ENCODE data around the gene ADRA2A.

Gene ADRA2A

DNA sequence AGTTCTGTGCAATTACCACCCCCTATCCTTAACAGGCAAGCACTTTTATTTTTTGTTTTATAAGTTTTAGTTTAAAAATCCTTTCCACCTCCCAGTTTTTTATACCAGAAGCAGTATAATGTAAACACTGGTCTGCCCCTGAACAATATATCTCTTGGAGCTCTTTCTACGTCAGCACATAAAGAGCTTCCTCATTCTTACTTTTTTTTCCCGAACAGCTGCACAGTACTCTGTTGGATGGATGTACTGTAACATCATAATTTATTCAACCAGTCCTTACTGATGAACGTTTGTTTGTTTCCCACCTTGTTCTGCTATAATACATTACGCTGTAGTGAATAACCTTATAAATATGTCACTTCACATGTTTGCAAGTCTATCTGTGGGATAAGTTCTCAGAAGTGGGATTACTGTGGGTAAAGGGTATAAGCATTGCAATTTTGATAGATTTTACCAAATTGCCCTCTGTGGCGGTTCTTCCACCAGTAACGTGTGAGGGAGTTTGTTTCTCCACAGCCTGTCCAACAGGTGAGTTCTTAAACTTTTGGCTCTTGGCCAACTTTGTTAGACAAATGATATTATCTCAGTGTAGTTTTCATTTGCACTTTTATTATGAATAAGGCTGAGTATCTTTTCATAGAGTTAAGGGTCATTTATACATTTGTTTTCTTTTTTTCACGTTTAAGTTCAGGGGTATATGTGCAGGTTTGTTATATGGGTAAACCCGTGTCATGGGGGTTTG is 32.8 kb downstream of the ADRA2A start:
- DNase-seq (ENCODE audit: low spot score): no peak

DNA sequence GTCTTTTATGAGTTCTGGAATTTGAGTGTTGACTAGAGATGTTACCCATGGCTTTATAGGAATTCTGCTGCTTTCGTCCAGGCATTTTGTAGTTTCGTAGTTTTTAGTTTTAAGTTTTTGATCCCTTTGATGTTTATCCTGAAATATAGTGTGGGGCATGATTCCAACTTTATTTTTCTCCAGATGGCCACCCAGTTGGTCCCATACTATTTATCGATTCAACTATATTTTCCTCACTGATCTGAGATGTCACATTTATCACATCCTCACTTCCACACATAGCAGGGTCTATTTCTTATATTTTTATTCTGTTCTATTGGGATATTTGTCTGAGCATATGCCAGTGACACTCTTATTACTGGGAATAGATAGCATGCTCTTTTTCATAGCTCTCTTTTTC is 33.9 kb downstream of the ADRA2A start:
- DNase-seq (ENCODE audit: low spot score): no peak

DNA sequence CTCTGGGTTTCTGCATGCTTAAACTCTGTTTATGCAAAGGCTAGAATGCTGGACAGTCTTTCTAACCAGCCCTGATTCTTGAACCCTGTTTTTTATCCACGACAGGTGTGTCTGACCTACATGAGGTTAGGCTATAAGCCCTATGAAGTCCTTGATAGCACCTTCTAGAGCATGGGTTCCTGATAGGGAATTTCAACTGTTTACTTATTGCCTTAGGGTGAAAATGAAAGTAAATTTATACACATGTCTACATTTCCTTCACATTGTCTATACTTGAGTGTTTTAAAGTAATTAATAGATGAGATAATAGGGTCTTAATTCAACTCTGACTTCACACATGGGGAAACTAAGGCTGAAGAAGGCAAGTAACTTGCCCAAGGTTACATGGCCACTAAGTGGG is 35.5 kb downstream of the ADRA2A start:
- no peak for DNase-seq (ENCODE audit: low spot score)

DNA sequence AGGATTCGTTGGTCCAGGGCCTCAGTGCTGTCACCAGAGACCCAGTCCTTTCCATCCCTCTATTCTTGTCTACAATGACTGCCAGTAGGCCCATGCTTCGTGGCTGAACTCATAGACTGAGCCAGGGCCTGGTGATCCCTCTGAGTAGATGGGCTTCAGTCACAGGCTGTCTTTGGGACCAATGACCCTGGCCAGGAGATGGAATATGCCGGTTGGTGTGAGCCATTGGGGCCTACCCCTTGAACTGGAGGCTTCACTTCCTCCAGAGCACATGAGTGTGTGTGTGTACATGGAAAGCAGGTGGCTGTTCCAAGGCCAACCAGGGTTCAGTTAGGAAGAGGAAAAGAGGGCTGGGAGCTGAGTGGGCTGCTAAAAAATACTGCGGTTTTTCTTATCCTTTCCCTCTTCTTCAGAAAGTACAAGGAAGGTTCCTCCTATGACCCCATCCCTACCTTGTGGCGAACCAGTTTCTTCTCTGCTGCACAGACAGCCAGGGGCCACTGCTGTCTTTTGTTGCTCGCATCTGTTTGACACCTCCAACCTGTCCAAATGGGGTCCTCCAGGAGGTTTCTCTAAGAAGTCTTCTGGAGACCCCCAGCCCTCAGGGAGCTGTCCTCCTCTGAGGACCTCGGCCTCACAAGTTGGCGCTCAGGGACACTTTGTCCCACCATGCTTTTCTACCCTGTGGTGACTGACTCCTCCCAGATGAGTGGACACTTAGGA is 36.6 kb downstream of the ADRA2A start:
- no peak for DNase-seq (ENCODE audit: low spot score)

DNA sequence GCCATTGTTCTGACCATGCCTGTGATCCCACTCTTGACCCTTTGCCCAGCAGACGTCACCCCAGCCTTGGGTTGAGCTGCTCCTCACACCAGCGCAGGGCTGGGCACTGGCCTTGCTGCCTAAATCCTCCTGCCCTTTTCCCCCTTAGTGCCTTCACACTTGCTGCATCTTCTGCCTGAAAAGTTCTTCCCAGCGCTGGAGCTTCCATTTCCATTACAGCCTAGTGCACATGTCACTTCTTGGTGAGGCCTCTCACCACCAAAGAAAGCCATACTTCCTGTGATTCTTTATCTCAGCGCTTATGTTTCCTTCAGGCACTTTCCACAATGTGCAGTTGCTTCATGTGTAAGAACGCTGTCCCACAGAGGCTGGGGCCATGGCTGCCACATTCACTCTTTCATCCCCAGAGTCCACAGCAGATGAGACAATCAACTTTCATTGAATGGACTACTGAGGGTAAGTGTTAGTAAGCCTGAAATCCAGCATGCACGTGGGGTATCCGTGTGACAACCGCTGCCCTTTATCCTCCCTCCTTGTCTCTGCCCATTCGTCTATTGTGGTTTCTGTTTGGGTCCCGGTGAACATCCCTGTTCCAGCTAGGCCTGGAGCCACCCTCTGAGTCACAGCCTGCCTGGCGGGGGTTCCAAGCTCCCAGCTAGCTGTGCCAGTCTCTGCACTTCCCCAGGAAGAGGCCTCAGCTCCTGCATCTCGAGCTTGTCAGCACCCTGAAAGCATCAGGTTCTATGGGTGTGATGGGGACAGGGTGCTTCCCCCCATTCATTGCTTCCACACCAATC is 37.3 kb downstream of the ADRA2A start:
- DNase-seq (ENCODE audit: low spot score): no peak

DNA sequence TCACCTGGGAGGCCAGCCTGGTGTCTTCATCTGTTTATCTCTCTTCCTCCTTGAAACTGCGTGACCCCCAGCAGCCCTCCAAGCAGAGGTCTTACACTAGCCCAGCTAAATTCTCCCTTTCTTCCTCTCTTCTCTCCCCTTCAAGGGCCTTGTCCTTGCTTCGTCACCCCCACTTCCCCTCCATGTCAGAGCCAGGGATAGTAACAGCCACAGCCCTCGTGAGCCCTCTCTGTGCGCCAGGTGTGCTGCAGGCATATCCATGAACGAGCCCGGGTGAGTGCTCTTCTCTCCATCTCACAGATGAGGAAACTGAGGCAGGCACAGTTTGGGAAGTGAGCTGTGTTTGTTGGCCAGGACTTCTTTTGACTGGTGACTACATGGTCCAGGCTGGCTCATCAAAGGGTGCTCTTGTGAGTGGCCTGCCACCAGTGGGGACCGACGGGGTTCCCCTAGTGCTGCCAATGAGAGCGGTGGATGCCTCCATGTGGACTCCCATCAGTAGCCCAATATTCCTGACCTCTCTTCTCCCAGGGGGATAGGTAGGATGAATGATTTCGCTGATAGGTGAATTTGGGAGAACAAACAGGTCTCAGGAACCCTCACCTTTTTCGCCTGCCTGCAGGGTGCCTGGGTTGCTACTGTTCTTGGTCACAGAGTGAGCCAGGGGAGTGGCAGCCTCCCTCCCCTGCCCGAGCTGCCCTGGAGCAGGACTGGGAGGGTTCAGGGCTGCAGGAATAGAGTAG is 38.1 kb downstream of the ADRA2A start:
- DNase-seq (ENCODE audit: low spot score): no peak

DNA sequence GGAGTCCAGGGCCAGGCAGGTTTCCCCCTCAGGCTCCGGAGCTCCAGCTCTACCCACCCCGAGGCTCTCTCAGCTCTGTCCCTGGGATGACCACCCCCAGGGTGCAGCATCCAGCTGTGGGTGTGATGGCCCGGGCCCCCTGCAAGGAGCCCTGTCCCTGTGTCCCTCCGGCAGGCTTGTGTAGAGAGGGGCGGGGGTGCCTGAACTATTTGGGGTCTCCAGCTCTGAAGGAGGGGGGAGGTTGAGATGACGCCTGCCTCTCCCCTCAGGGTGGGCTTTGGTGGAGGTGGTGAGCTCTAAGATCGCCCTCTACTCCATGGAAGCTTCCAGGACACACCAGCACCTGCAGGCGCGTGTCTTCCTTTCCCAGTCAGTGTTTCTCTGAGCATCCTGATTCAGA is 39.4 kb downstream of the ADRA2A start:
- DNase-seq (ENCODE audit: low spot score): no peak

DNA sequence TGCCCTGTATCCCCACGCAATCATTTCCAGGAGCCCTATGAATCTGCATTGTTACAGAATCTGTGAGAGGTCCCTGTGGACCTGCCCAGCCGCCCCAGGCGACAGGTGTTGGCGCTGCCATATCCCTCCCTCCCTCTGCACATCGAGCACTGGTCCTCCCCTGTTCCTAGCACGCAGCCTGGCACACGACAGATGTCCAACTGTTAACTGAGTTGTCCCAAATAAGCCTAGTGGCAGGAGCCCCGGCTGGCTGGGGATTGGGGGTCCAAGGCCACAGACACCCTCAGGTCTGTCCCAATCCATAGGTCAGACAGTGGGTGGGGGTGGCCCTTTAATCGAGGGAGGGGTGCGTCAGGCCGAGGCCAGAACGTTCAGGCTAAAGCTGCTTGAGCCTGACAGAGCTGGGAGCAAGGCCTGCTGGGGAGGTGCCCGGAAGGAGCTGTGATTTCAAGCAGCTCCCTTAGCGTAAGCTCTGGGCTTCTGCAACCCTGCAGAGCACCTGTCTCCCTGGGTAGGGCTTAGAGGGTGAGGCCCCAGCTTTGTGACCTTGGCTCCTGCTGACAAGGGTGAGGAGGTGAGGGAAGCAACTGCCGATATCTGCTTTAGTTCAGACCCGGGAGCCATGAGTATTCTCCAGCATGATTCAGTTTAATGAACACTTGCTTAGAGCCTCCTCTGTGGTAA is 40.1 kb downstream of the ADRA2A start:
- DNase-seq (ENCODE audit: low spot score): no peak

DNA sequence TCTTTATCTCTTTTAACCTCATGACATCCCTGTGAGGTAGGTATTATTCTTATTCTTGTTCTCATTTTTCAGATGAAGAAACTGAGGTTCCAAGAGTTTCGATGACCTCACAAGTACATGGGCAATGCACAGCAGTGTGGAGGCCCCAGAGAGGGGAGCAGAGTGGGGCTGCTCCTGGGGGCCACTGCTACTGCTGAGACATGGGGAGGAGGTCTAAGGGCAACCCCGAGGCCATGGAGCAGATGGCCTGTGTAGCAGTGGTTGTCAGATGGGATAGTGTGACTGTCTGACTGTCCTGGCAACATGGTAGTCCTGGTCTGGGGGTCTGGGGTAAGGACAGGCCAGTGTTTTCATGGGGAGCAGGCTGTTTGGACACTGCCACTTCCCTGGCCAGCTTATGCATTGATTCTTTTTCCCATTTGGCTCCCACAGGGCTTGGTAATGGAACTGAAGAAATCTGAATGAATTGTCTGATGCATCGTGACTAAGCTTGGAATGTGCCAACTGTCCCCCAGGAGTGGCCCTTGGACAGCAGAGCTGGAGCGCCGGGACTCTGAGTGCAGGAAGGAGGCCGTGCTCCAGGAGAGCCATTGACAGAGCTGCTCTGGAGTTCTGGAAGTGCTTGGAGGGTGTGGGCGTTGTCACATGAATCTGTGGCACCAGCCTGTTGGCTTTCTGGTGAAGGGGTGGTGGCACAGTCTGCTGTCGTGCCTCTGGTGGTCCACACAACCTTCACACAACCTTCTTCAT is 40.9 kb downstream of the ADRA2A start:
- no peak for DNase-seq (ENCODE audit: low spot score)

DNA sequence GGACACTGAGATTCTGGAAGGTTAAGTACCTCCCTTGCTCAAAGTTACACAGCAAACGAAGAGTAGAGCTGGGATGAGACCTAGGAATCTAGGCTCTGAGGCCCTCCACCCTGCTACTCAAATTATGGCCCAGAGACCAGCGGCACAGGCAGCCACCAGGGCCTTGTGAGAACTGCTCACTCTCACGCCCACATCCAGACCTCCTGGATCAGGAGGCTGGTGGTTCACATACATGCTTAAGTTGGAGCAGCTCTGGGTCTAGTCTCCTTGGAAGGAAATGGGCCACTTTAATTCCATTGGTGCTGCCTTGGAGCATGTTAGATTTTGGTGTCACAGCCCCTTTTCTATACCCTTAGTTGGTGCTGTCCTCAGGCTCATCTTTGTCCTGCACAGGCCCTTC is 41.9 kb downstream of the ADRA2A start:
- no peak for DNase-seq (ENCODE audit: low spot score)

DNA sequence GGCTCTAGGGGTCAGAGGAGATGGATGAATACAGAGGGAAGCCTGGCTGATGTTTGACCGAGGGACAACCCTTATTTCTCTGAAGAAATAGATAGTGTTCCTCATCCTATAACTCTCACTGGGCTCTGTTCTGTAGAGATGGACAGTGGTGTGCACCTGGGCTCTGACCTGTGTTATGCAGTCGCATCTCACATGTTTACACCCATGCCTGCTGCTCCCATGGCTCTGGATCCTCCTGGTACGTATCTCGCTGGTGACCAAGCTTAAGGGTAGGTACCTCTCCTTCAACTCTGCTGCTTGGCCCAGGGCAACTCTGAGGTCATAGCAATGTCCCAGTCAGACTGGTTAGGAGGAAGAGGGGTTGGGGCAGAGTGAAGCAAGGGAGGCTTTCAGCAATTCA is 42.8 kb downstream of the ADRA2A start:
- no peak for DNase-seq (ENCODE audit: low spot score)

DNA sequence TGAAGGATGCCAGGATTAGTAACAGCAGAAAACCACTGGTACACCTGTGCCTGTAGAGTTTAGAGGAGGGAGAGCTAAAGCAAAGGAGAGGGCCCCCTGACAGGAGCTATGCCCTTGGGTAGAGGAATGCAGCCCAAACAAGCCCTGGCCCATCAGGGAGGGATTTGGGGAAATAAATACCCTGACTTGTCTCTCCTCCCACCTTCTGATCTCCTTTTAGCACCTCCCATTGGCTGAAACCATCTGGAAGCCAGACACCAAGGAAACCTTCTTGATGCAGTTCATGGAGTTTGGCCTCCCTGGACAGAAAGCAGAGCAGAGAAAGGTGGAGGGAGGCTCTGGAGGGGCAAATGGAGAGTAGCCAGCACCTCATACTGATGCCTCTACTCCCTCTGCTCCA is 45.3 kb downstream of the ADRA2A start:
- no peak for DNase-seq (ENCODE audit: low spot score)

DNA sequence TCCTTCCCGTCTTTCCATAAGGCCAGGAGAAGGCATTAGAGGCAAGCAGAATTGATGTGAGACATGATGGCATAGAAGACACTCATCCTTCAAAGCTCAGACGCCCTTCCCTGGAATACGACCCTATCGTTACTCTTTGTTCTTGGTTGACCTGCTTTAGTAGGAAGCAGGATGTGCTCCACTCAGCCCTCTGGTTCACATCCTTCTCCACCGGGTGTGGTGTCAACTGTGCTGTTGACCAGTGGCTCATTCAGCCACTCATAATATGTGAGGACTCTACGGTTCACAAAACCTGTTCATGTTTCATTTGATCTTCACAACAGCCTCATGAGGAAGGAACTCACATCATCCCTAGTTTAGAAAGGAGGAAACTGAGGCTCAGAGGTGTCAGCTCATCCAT is 47.1 kb downstream of the ADRA2A start:
- DNase-seq (ENCODE audit: low spot score): no peak

DNA sequence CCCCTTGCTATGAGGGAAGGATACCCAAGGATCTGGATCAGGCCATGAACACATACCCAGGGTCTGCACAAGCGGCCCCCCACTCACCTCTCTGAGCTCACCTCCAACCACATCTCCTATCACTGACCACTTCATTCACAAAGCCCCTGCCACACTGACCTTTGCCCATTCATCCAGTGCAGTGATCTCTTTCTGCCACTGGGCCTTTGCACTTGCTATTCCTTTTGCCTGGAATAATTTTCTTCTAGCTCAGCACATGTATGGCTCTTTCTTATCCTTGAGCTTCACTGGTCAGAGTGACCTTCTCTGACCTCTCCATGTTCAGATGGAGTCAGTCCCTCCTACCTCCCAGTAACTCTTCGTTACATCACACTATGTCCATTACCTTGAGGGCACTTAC is 48.3 kb downstream of the ADRA2A start:
- DNase-seq (ENCODE audit: low spot score): no peak

DNA sequence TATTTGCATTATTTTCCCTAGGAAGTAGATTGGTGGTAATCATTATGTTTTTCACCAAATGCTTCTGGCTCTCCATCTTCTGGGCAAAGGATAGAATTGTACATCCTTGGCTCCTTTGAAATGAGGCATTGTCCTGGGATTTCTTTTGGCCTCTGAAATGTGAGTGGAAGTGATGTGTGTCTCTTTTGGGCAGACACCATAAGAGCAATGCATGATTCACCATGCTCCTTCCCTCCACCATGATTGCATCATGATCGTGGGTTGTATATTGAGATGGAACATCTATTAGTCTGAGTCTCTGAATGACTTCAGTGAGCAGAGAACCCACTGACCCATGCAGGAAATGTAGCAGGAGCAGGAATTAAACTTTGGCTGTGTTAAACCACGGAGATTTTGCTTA is 49.2 kb downstream of the ADRA2A start:
- no peak for DNase-seq (ENCODE audit: low spot score)

DNA sequence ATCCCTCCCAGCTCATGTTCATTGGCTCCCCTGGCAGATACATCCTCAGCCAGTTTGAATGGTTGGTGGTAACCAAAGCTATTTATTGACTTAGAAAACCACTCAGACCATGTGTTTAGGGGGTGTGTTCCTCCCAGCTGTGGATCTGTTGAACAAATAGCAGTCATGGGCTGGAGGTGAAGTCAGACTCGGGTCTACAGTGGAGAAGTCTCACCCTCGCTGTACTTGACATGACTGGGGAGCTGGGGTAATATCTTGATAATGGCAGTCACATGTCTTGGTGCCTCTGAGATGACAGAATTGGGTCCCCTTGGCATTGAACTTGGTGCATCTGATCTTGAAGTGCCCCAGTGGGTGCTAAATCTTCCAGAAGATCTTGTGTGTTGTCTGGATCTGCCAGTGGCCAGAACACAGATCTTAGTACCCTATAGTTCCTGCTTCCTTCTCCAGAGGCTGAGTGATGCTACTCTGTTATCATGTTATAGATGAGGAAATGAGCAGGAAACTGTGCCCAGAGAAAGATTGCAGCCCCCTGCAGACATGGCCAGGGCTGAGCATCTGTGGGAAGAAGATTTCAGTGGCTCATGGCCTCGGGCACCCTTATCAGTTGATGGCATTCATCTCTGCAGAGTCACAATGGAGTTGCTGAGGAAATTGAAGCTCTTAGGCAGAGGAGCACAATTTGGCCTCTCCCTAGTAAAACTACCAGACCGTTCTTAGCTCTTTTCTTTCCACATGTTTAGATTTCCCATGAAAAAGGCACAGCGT is 50.4 kb downstream of the ADRA2A start:
- DNase-seq (ENCODE audit: low spot score): no peak

DNA sequence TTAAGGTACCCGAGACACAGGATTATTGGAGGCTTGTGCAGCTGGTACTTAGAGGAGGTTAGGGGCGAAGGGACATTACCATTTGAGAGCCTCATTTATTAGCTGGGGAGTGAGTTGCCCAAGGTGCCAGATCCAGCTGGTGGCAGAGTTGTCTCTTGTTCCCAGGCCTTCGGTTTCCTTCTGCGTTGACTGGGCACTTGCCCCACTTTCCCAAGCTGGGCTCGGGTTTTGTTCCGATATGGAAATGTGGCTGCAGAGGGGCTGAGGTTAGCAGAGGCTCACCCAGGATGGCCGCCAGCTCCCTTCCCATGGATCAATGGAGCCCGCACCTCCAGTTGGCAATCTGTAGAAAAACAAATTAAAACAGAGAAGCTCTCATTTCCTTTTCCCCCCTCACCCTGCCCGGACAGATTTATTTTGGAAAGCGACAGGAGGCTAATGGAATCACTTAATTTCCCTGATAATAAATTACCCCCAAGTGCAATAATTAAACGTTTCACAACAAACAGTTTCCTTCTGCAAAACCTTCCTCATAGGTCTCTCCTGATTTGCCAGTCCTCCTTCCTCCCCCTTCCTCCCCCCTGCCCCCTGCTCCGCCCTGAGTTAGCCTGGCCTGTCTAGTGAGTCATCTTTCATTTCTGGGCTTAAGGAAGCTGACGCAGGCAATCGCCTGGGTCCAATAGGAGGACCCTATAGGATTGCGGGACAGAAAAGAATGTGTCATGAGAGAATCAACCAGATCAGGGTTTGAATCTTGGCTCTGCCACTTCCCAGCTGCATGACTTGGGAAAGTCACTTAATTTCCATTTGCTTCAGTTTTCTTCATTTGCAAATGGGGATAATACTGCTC is 51.7 kb downstream of the ADRA2A start:
- no peak for DNase-seq (ENCODE audit: low spot score)

DNA sequence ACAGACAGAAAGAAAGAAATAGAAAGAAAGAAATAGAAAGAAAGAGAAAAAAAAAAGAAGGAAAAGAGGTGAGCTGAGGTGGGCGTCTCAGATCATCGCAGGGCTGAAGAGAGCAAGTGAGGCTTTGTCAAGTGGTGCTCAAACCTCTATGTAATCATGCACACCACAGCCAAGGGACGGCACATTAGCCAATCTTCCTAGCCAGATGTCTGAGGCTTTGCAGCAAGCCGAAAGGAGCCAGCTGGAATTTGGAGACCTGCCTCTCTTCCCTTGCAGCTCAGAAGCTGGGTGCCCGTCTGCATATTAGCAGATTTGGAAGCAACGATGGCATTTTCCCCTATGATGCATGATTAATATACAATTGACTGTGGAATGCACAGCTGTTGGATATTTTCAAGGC is 52.5 kb downstream of the ADRA2A start:
- no peak for DNase-seq (ENCODE audit: low spot score)

DNA sequence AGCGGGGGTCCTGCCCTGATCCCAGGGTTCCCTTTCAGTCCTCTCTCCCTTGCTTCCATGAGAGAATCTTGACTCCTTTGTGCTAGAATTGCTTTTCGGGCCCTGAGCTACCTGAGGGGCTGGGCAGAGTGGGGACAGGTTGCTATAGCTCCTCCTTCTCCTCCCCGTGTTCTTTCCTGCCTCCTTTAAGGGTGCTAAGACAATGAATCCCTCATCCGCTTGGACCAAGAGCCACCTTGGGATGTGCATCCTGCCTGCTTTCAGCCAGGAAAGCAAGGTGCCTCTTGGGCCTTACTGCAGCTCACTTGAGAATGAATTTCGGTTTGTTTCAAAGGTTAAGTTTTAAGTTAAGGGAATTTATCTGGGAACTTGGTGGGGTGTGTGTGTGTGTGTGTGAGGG is 53.6 kb downstream of the ADRA2A start:
- DNase-seq (ENCODE audit: low spot score): no peak

Data from CD4-positive, alpha-beta T cell treated with Interleukin-2 at 100 ng/mL for 4 hours (primary cell).